Fibroblast of villous mesenchyme (primary cell): ENCODE results near the gene C8G. TPM values are rescaled to one million over a fixed set of nuclear protein-coding genes. Genes with fewer than 3 reads are reported as not detected.

ENCODE experiments used
- DNase-seq: peaks from one replicate; pipeline ENCODE4 v3.0.0-alpha.2; 2010; ENCODE audit warnings: low read depth
- H3K4me3 ChIP-seq: 2 replicates; pipeline ENCODE4 v1.5.1; 2011; ENCODE audit warnings: low read depth, mild to moderate bottlenecking, low read length
- total RNA-seq: library from RNA; depleted of rRNA; stranded (reverse); fragments of >200 nt; gene quantifications from 2 replicates; pipeline ENCODE4 v1.2.3, GENCODE V29; 2012
- TF ChIP-seq, protein P1 (sequence below): IDR thresholded peaks from 2 replicates; pipeline ENCODE4 v1.5.1; 2012; ENCODE audit warnings: low read depth, mild to moderate bottlenecking, low read length; ENCODE audit not compliant: insufficient read depth

Gene C8G
- total RNA-seq, 1 donor = 0.86 TPM

DNA sequence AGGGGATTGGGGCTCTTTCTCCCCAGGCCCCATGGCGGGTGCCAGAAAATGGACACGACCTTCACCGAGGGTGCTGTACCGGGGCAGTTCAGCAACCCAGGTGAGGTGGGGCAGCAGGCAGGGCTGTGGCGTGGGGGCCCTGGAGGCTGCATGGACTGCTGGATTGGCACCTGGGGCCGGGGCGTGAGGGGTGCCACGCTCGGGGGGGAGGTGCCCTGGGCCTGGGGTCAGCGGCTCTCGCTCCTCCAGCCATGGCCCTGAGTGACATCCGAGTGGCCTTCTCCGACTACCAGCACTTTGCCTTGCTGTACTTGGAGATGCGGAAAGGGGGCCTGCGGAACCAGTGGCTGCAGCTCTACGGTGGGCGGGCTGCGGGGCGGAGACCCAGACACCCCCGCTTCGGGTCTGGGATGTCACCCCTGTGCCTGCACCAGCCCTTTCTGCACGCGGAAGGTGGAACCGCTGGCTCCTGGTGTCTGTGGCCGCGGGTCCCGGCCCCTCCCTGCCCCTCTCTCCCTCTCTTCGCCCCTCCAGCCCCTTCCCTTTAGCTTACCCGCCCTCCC is 39.5 kb downstream of the C8G start:
- DNase-seq = no peak
- no peak overlapping the region for H3K4me3 ChIP-seq
- TF ChIP-seq, protein P1, sequence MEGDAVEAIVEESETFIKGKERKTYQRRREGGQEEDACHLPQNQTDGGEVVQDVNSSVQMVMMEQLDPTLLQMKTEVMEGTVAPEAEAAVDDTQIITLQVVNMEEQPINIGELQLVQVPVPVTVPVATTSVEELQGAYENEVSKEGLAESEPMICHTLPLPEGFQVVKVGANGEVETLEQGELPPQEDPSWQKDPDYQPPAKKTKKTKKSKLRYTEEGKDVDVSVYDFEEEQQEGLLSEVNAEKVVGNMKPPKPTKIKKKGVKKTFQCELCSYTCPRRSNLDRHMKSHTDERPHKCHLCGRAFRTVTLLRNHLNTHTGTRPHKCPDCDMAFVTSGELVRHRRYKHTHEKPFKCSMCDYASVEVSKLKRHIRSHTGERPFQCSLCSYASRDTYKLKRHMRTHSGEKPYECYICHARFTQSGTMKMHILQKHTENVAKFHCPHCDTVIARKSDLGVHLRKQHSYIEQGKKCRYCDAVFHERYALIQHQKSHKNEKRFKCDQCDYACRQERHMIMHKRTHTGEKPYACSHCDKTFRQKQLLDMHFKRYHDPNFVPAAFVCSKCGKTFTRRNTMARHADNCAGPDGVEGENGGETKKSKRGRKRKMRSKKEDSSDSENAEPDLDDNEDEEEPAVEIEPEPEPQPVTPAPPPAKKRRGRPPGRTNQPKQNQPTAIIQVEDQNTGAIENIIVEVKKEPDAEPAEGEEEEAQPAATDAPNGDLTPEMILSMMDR = no peak

DNA sequence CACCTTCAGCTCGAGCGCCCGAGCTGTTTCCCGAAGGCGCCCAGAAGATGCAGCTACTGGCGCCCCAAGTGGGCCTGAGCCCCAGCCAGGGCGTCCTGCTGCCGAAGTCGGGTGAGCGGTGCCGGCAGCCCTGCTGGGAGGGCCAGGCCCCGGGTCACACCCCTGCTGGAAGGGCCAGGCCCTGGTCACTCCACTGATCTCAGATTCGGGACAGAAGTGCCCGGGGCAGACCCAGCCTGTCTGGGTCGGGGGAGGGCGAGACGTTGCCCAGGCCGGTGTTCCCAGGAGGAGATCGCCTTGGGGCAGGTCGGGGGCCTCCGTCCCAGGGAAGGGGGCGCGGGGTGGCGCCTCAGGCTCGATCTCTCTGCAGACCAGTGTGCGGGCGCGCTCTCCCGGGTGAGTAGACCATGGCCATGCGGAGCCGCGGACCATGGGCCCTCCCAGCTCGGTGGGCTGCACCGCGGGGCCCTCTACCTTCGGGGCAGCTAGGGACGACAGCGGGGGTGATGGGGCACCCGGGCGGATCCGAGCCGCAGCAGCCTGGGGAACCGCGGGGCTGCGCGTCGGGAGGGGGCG is 40.1 kb downstream of the C8G start:
- DNase-seq = no peak
- H3K4me3 ChIP-seq = no peak overlapping the region
- TF ChIP-seq, protein P1 = no peak

DNA sequence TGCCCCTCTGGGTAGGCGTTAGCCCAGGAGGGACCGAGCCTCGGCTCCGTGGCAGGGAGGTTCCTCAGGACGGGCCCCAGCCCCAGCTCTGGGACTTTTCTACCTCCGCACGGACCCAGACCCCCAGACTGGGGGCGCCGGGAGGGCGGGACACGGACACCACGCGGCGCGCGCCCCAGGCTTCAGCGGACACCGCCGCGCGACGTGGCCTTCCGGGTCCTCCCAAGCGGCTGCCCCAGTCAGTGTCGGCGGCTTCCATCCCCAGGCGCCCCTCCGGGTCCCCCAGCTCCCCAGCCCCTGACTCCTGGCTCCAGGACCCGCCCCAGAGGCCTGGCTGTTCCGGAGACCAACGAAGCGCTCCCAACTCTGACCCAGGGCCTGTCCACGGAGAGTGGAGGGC is 40.8 kb downstream of the C8G start:
- TF ChIP-seq, protein P1 = no peak
- H3K4me3 ChIP-seq = no peak overlapping the region
- DNase-seq = no peak

DNA sequence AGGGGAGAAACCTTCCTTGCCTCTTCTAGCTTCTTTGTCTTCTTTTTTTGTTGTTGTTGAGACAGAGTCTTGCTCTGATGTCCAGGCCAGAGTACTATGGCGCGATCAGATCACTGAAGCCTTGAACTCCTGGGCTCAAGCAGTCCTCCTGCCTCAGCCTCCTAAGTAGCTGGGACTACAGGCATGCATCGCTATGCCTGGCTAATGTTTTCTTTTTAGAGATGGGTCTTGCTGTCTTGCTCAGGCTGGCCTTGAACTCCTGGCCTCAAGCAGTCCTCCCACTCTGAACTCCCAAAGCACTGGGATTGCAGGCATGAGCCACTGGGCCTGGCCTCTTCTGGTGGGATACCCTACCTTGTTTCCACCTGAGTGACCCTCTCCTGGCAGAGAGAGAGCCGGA is 43.8 kb downstream of the C8G start:
- TF ChIP-seq, protein P1 = no peak
- DNase-seq = no peak
- H3K4me3 ChIP-seq = no peak overlapping the region

DNA sequence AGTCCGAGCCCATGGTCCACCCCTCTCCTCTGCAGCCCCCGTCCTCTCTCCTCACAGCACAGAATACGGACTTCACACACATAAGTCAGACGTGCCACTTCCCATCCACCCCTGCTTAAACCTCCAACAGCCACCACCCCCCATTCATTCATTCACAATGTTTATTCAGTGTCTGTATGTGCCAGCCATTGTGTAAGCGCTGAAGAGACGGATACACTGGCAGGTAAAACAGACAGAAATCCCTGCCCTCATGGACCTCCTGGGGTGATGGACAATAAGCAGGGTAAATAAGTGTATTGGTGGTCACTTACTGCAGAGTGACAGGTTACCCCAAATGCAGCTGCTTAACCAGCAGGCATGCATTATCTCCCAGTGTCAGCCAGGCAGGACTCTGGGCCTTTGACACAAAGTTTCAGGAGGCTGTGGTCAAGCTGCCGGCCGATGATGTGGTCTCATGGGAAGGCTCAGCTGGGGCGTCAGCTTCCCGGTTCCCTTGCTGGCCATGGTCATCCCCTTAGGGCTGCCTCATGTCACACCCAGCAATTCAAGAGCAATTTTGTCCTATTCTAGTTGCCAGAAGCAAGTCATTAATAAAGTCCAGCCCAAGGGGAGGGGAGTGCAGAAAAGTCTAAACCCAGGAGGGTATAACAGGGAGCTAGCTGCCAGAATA is 45.3 kb downstream of the C8G start:
- H3K4me3 ChIP-seq = no peak overlapping the region
- DNase-seq = no peak
- TF ChIP-seq, protein P1 = no peak

DNA sequence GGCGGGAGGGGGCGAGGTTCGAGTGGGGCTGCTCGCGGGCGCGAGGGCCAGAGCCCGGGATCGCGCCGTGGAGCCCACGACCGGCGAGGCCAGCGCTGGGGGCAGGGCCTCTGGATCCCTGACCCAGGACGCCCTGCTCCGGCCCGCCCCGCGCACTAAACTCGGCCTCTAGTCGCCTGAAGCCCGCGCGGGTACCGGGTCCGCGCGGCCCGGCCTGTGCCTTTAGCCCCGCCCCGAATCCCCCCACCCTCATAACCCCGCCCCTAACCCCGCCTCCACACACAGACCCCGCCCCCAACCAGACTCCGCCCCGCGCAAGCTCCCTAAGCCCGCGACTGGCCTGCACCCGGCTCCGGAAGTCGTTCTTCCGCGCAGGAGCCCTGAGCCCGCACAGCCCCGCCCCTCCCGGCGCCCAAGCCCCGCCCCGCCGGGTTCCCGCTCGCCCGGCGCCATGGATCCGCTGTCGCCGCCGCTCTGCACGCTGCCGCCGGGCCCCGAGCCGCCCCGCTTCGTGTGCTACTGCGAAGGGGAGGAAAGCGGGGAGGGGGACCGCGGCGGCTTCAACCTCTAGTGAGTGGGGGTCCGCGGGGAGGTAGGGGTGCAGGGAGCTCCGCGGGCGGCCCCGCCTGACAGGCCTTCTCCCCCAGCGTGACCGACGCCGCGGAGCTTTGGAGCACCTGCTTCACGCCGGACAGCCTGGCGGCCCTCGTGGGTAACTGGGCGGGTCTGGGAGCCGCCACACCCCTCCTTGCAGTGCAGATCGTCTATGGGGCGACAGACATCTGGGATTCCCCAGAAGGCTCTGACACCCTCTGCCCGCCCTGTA is 47.2 kb downstream of the C8G start, which contains the start of gene PAXX:
TSS of gene PAXX (plus strand) at position 430 of the 826 bp plus-strand sequence. CDS start at position 452, 22 bp downstream.
- TF ChIP-seq, protein P1 = no peak
- peak within 1 kb of the TSS; percentile 67 for H3K4me3 ChIP-seq
- peak; percentile 94 for DNase-seq
